Upper lobe of left lung (tissue), 4 donors: Measurements from ENCODE around the gene CARD9.

Source experiments
- EP300 ChIP-seq, 4 donors: sonication (generic); formaldehyde crosslinking; IDR thresholded peaks; one replicate each; pipeline ENCODE4 v1.5.1; 2017; ENCODE audit warnings: antibody characterized with exemption in 4 of 4, control low read depth in 2 of 4
- POLR2A ChIP-seq, 4 donors: fragments of 450-650 bp; IDR thresholded peaks; one replicate each; pipeline ENCODE4 v1.5.1; 2016 to 2017; ENCODE audit warnings: antibody characterized with exemption in 4 of 4, mild to moderate bottlenecking in 2 of 4
- TF ChIP-seq, protein P1 (sequence below), 6 experiments: fragments of 450-650 bp in 4 of 6; fragments of 200-600 bp in 2 of 6; sonication (generic) in 2 of 6; IDR thresholded peaks; one replicate each; pipeline ENCODE4 v1.5.1; 2016 to 2019; ENCODE audit warnings: antibody characterized with exemption in 6 of 6

GRCh38 chr9:136339173-136339957, 34.1 kb downstream of the CARD9 start:
- TF ChIP-seq, protein P1, sequence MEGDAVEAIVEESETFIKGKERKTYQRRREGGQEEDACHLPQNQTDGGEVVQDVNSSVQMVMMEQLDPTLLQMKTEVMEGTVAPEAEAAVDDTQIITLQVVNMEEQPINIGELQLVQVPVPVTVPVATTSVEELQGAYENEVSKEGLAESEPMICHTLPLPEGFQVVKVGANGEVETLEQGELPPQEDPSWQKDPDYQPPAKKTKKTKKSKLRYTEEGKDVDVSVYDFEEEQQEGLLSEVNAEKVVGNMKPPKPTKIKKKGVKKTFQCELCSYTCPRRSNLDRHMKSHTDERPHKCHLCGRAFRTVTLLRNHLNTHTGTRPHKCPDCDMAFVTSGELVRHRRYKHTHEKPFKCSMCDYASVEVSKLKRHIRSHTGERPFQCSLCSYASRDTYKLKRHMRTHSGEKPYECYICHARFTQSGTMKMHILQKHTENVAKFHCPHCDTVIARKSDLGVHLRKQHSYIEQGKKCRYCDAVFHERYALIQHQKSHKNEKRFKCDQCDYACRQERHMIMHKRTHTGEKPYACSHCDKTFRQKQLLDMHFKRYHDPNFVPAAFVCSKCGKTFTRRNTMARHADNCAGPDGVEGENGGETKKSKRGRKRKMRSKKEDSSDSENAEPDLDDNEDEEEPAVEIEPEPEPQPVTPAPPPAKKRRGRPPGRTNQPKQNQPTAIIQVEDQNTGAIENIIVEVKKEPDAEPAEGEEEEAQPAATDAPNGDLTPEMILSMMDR (IDR thresholded peaks at IDR 0.05): peak; percentile 73 to 93 (median 86)
- no peak for TF ChIP-seq POLR2A (IDR thresholded peaks at IDR 0.05)
- no peak for TF ChIP-seq EP300 (IDR thresholded peaks at IDR 0.05)
